NCI-H524 treated with DMSO at 0.1 percent for 48 hours (cell line): ENCODE measurements around the gene MAP3K13.
"Not testable (repeated sequence)": the region's sequence is repeated elsewhere in the genome, so short reads cannot be mapped to it uniquely, and the experiment has no call there.

Experiments used
- DNase-seq: peaks from one replicate; lab custom pipeline; 2025; lab: John Stamatoyannopoulos, UW

MAP3K13 gene

GRCh38 chr3:185397676-185398075 lies 34.7 kb downstream of the MAP3K13 start:
- DNase-seq = peak; percentile 53

- no peak for DNase-seq
Measured at GRCh38 chr3:185399737-185400667, 37.1 kb downstream of the MAP3K13 start.

- DNase-seq = no peak
Measured at GRCh38 chr3:185400866-185401265, 37.9 kb downstream of the MAP3K13 start.

- DNase-seq = peak; percentile 91
Measured at GRCh38 chr3:185401319-185401955, 38.5 kb downstream of the MAP3K13 start.

DNA sequence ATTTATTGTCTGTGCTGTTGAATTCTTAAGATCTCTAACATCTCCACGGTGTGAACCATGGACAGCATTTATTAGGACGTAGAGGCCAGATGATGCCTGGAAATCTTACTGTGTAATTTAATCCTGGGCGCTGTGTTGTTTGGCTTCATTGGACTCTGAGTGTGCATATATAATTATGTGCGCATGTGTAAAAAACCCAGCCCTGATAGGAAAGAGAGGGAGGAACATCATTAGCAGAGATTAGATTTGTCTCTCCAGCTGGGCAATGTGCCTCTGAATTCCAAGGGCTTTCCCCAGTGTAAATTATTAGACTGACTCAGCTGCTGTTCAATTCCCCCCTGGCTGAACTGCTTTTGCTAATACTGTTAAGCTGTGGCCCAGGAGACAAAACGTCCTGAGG lies 39.6 kb downstream of the MAP3K13 start:
- DNase-seq = peak; percentile 100

DNA sequence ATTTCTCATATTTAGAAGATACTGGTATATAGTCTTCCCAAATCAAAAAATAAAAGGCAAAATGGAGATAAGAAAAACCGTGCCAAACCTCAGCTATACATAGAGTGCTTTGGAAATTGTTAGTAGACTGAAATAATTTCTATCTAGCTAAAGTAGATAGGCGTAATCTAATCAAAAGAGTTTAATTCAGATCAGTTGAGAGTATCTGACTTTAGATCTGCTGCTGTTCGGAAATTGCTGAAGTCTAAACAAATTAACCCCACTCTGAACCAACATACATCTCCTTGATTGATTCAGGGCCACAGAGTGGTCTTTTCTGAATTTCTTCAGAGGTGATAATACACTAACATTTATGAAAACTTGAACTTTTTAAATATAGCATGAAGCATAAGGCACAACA lies 40.1 kb downstream of the MAP3K13 start:
- peak; percentile 57 for DNase-seq

GRCh38 chr3:185405243-185405642 lies 42.3 kb downstream of the MAP3K13 start:
- no peak for DNase-seq

- no peak for DNase-seq
Measured at GRCh38 chr3:185405664-185406063, 42.7 kb downstream of the MAP3K13 start.

- no peak for DNase-seq
Measured at GRCh38 chr3:185406121-185406620, 43.2 kb downstream of the MAP3K13 start.

DNA sequence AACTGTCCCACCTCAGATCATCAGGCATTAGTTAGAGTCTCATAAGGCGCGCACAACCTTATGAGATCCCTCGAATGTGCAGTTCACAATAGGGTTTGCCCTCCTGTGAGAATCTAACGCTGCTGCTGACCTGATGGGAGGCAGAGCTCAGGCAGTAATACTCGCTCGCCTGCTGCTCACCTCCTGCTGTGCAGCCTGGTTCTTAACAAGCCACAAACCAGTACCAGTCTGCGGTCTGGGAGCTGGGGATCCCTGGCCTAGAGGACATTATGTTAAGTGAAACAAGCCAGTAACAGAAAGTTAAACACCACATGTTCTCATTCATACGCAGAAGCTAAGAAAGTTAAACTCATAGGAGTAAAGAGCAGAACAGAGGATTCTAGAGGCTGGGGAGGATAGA lies 47.0 kb downstream of the MAP3K13 start:
- DNase-seq = peak; percentile 33

- no peak for DNase-seq
Measured at GRCh38 chr3:185411133-185411532, 48.2 kb downstream of the MAP3K13 start.

DNA sequence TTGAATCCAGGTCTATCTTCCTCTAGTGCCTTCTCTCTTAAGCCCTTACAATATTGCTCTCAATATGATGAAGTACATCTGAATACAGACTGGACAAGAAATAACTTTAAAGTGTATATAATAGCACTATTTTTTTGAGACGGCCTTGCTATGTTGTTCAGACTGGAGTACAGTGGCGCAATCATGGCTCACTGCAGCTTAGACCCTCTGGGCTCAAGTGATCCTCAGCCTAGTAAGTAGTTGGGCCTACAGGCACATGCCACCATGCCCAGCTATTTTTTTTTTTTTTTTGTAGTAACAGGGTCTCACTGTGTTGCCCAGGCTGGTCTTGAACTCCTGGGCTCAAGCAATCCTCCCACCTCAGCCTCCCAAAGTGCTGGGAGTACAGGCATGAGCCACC lies 53.6 kb downstream of the MAP3K13 start:
- no peak for DNase-seq

DNA sequence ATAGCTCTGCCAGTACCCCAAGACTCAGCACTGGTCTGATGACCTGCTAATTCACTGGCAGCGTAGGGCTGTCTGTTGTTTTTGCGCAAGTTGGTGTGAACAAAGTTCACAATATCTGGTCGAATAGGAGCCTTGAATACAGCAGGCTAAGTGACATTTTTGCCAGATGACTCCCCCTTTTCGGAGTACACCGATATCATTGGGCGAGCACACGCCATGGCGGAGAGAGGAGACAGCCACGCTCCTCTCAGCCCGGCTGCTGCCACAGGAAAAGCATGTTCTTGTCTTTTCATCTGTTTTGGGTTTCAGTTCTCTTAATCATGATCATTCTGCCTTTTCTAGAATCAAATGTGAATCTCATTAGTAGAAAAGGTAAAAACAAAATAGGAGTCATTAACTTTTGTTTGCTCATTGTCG lies 55.6 kb downstream of the MAP3K13 start:
- not testable (repeated sequence) for DNase-seq

- DNase-seq = no peak
Measured at GRCh38 chr3:185420762-185421161, 57.8 kb downstream of the MAP3K13 start.

DNA sequence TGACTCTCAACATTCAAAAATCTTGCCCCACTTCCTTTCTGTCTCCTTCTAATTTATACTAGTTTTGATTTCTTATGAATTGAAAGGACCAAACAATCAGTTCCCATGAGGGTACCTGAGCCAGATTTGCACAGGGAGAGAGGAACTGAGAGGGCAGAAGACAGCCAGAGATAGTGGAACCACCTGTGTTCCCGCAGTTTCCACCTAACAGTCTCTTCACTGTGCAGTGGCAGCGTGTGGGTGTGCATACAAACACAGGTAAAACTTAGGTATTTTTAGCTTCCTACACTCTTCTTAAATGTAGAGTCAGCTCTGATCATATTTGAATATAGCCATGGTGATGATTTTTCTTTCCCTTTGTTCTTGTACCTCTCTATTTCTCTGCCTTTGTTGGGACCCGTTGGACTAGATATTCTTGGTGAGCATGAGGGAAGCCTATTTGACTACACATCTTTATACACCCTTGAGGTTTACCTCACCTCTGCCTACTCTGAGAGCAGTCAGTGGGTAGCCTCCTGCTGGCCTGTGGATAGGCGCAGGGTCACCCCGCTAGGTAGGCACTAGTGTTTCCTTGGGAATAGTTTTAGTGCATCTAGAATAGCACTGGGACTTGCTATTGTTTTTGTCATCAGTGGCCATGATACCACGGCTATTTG lies 58.8 kb downstream of the MAP3K13 start:
- no peak for DNase-seq

GRCh38 chr3:185422677-185423076 lies 59.7 kb downstream of the MAP3K13 start:
- DNase-seq = no peak

- no peak for DNase-seq
Measured at GRCh38 chr3:185423178-185423577, 60.2 kb downstream of the MAP3K13 start.

GRCh38 chr3:185424435-185424834 lies 61.5 kb downstream of the MAP3K13 start:
- DNase-seq = no peak

- DNase-seq = no peak
Measured at GRCh38 chr3:185430375-185430774, 67.4 kb downstream of the MAP3K13 start.

DNA sequence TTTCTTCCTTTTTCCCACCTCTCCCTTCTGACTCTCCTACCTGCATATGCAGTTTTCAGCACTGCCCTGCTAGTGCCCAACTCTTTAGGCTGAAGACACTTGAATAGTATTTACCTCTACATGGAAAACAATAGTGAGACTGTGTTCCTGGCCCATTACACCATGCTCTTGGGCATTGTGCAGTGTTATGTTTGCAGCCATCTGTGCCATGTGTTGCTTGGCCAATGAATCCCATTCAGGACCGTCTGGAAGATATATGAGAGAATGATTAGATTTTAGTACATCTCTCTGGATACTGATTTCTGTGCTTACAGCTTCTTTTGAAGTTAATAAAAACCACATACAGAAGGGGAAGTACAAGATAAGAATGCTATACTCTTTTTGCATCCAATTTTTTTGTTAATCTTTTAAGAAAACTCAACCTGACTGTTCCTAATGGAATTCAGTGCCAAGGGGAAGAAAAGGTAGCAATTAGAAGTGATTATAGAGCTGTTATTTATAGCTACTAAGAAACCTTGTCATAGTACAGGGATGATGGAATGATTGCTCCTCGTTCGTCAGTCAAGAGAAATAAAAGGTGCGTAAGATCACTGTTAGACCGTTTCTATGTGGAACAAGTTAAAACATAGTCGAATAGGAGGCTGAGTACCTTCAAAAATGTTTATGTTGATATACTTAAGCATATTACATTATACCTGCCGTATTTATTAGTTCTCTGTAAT lies 77.0 kb downstream of the MAP3K13 start:
- DNase-seq = peak; percentile 8

GRCh38 chr3:185442031-185442430 lies 79.1 kb downstream of the MAP3K13 start:
- DNase-seq = no peak

- no peak for DNase-seq
Measured at GRCh38 chr3:185444329-185444728, 81.4 kb downstream of the MAP3K13 start.
